Measurements from ENCODE around the gene MRC2. TPM values are rescaled to one million over a fixed set of nuclear protein-coding genes. Genes with fewer than 3 reads are reported as not detected.

Gene MRC2
- total RNA-seq, 4 donors from 2014 or later: 10.6 to 40.5 (median 21.6) TPM

DNA sequence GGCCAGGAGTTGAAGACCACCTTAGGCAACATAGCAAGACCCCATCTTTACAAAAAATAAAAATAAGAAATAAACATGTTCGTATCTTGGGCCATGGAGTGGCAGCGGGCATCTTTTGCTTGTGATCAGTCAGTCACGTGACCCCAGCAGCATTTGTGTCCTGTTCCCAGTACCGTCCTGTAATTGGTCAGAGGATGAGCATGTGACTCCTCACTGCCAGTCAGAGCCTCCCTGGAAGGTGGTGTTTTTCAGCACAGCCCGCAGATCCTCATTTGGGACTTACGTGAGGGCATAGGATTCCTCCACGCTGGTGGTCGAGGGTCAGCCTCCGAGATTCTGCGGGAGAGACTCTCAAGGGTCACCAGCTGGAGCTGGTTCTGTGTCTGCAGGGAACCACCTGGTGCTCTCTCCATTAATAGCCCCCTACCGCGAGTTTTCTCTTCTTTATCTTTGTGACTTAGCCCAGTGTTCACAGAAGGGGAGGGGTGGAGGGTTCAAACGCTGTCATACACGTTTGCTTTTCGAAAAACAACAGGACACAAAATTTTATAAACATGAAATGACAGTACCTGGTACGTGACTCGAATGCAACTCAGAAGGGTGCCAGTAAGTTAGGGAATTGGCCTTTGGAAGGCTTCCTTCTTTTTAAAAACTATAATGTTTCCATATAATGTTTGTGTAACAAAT, 17.2 kb downstream of the MRC2 start:
- TF ChIP-seq, protein P1, sequence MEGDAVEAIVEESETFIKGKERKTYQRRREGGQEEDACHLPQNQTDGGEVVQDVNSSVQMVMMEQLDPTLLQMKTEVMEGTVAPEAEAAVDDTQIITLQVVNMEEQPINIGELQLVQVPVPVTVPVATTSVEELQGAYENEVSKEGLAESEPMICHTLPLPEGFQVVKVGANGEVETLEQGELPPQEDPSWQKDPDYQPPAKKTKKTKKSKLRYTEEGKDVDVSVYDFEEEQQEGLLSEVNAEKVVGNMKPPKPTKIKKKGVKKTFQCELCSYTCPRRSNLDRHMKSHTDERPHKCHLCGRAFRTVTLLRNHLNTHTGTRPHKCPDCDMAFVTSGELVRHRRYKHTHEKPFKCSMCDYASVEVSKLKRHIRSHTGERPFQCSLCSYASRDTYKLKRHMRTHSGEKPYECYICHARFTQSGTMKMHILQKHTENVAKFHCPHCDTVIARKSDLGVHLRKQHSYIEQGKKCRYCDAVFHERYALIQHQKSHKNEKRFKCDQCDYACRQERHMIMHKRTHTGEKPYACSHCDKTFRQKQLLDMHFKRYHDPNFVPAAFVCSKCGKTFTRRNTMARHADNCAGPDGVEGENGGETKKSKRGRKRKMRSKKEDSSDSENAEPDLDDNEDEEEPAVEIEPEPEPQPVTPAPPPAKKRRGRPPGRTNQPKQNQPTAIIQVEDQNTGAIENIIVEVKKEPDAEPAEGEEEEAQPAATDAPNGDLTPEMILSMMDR (IDR thresholded peaks at IDR 0.05; ENCODE audit: low read depth): no peak

DNA sequence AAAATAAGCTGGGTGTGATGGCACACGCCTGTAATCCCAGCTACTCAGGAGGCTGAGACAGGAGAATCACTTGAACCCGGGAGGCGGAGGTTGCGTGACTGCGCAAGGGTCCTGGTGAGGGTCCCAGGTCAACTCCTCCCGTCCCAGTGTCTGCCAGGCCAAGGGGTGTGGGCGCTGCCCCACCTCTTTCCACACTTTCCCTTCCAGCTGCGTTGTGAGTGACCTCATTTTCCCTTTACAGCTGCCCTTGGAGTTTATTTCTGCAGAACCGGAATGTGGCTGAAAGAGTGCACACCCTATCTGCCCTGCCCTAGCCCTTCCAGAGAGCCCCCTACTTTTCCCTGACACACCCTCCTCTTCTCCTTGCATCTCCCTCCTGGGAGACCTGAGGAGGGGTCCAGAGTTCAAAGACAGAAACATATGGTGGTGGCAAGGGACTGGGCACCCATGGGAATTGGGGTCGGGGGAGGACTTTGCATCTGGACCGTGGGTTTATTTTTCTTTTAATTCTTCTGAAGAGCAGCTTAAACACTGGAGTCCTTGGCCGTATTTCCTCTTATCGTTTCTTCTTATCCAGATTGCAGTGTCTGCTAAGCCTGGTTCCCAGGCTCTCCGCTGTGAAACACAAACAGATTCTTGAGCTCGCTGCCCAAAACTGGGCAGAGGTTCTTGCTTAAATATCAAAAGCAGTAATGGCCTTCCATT, 20.9 kb downstream of the MRC2 start:
- TF ChIP-seq, protein P1 (IDR thresholded peaks at IDR 0.05; ENCODE audit: low read depth): no peak

DNA sequence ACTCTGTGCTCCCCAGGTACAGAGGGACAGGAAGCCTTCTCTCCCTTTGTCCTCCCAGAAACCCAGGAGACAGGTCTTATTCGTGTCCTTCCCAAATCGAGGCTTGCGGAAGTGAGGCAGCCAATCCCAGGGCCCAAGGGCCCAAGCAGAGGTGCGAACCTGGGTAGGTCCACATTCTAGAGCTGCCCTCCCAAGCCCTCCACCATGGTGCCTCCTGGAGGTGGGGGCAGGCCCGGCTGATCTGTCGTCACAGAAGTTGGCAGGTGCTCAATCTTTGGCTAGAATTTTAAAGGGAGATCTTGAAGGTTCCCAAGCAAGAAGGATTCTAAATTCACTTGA, 21.5 kb downstream of the MRC2 start:
- TF ChIP-seq, protein P1 (IDR thresholded peaks at IDR 0.05; ENCODE audit: low read depth): no peak

DNA sequence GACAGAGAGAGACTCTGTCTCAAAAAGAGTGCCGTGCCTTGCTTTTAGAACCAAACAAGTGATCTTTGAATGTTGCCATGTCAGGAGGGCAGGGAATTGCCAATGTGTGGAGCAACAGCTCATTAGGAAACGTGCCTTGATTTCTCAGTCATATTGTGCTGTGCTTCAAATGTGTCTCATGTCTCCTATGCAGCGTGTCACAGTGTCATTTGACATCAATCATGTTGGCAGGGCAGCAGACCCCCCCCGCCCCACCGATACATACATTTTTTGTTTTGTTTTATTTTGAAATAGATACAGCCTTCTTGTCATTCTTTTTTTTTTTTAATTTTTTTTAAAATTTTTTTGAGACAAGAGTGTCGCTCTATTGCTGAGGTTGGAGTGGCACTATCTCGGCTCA, 22.1 kb downstream of the MRC2 start:
- TF ChIP-seq, protein P1 (IDR thresholded peaks at IDR 0.05; ENCODE audit: low read depth): no peak

DNA sequence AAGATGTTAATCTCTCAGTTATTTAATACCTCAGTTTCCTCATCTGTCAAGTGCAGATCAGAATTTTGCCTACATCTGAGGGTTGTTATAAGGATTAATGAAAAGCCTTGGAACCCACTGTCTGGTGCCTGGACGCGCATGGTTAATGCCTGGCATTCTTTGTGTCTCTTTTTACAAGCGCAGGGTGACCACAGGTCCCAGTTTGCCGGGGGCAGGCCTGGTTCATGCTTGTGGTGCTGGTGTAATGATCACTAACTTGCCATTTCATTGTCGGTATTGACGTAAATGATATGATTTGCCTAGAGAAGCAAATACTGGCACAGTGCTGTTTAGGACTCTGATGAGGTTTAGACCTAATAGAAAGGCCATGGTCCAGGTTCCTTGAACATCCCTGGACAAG, 23.1 kb downstream of the MRC2 start:
- TF ChIP-seq, protein P1 (IDR thresholded peaks at IDR 0.05; ENCODE audit: low read depth): no peak

DNA sequence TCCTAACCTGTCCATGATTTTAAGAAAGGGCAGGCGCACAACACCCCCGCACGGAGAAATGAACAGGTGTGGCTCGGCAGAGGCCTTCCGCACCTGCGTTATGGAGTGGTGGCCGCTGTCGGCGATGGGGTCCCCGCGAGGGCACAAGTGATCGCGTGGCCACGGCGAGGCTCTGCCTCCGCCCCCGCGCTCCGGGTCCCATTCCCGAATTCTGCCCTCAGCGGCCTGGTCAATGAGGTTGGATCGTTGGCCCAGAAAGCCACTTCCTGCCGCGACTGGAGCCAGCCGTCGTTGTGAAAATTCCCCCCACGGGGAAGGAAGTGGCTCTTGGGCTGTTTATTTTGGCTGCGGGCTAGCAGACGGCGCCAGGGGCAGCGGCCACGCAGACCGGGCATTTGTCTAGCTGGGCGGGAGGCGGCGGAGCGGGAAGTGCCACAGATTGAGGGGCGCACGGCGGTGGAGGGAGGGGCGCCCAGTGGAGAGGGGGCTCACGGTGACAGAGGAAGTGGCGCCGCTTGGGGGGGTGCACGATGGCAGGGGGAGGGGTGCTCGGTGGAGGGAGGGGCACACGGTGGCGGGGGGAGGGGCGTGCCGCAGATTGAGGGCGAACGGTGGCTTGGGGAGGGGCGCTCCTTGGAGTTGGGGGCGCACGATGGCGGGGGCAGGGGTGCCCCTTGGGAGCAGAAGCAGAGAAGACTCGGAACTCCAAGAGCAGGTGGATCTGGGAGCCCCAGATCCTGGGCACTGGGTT, 25.0 kb downstream of the MRC2 start:
- TF ChIP-seq, protein P1 (IDR thresholded peaks at IDR 0.05; ENCODE audit: low read depth): no peak
